T47D (cell line): ENCODE data around the gene RBMS3.

Experiments used
- DNase-seq, 2 experiments: peaks; one replicate each; pipeline versions ENCODE4 v3.0.0 to v3.0.0-alpha.2; 2011 to 2012; ENCODE audit warnings: low read depth in 1 of 2, low spot score in 1 of 2
- JUND ChIP-seq: IDR thresholded peaks from 2 replicates; pipeline ENCODE4 v1.6.1; 2012; ENCODE audit warnings: low read depth
- in situ Hi-C: cut with HindIII; loops from 2 replicates; pipeline ENCODE4 v1.10.0; 2016; ENCODE audit warnings: low sequenced_read_pairs, low pct_unique_long_range_greater_than_20kb

RBMS3 gene

GRCh38 chr3:29281344-29282241 lies 722 bp downstream of the RBMS3 start:
- in situ Hi-C loops = no loop called here
- DNase-seq = no peak
- no peak for TF ChIP-seq JUND

DNA sequence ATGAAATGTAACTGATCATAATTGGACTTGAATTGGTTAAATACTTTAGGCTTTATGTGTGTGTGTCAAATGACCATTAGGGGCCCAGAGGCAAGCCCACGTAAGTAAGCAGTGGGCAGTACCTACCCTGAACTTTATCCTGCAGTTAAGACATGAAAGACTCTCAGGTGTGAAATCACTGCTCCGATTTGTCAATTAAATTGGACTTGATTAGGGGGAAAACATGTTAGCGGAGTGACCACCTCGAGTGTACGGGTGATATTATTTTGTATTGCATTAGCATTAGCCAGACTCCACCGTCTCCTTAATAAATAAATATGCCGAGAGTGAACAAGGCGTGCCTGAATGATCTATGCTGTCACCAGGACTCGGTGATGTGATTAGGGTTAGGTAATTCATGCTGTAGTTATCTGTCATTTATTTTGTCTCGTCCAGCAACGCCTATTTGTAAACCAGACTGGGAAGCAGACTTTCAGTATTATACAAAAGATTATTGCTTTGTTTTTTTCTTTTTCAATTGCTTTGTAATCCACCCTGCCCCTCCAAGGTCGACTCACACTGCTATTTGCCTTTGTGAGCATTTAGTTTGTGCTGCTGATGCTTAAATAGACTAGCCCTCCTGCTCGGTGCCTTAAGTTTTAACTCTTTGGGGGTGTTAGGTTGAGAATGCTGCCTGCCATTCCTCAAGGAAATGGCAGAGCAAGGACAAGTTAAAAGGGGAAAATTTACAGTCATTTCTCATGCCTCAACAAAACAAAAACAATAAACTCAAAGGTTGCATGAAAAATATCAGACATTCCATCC lies 1.8 kb downstream of the RBMS3 start:
- no peak for DNase-seq
- in situ Hi-C loops = no loop called here
- no peak for TF ChIP-seq JUND

GRCh38 chr3:29283231-29284119 lies 2.6 kb downstream of the RBMS3 start:
- in situ Hi-C loops = no loop called here
- no peak for DNase-seq
- TF ChIP-seq JUND = no peak

DNA sequence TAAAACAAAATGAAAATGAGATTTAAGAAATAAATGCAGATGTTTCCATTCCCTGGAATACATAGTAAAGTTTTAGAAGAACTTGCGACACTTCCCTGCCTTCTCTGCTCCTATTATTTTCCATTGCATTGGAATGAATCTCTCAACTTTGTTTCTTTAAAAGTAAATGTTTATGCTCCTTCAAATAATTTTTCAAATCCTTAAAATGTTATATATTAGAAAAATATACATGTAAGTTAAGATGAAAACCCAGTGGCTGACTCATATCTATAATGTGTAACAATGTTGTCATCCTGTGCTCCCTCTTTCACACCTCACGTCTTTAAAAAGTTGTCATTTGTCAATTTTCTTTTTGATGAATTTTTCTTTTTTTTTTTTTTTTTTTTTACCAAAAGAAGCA lies 3.6 kb downstream of the RBMS3 start:
- no peak for DNase-seq
- in situ Hi-C loops = no loop called here
- no peak for TF ChIP-seq JUND

DNA sequence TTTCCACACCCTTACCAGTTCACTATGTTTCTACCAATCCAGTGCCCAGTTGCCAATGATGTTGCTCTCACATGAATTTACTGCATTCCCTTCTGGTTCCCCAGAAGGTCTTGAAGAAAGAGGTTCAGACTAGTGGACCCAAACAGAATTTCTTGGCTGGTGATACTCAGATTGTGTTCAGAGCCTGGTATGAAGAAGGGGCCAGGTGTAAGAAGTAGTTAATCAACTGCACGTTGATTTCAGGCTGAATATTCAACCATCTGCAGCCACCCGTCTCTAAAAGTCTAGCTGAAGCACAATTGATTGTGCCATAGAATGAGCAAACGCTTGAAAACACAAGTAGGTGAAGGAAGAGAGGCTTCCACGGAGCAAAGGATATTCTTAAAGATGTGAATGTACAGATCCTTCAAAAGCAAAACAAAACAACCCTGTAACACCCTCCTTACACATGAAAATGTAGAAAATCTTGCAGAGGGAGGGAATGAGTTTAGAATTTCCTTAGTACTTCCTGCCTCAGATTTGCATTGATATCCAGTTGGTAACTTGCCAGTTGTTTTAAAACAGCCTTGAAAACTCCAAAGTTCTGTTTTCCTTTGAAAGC lies 4.7 kb downstream of the RBMS3 start:
- in situ Hi-C loops = no loop called here
- no peak for TF ChIP-seq JUND
- DNase-seq = no peak

- in situ Hi-C loops = no loop called here
- DNase-seq = no peak
- TF ChIP-seq JUND = no peak
Measured at GRCh38 chr3:29286478-29287240, 5.8 kb downstream of the RBMS3 start.

DNA sequence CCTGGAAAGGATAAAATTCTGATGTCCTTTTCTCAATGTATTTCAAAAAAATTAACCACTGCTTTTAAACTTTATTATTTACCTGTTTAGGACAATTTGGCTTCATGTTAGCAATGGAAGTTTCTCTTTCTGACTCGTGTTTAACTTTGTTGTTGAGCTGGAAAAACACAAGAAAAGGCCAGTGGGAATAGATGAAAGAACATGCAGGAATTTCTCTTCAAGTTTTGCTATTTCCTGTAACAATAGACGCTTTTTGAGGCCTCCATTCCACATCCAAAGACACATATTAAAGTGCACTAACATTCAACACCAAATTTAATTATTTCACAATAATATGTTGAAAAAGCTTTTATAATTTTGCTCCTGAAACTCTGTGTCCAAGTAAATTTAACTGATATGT lies 9.7 kb downstream of the RBMS3 start:
- DNase-seq = no peak
- no peak for TF ChIP-seq JUND
- in situ Hi-C loops = no loop called here

DNA sequence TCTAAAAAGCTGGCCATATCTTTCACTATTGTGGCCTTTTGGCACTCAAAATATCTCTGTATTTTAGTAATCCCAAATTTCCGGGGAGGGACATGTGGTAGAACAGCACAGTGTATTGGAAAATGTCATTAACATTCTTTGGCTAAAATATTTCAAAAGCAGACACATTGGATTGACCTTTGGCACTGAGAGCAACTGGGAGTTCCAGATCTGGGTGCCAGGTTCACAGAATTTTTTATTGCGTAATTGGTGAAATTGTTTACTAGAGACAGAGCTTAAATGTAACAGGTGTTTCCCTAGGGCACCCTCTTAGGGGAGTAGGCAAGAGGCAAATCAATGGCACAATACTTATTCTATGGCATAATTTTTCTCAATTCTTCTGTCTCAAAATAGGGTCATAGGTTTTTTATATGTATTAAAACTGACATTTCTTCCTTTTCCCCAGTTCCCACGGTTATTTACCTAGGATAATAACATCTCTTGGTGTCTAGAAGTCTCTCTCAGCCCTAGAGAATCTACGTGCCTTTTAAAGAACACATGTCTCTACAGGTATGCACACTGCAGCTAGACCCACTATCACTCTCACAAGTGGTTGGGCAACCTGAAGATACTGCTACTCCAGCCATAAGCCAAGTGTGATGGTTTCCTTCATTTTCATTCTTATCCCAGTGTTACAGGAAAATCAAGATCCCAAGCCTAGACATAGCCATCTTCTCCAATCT lies 10.6 kb downstream of the RBMS3 start:
- TF ChIP-seq JUND = no peak
- in situ Hi-C loops = no loop called here
- no peak for DNase-seq

- no peak for DNase-seq
- no peak for TF ChIP-seq JUND
- in situ Hi-C loops = no loop called here
Measured at GRCh38 chr3:29291982-29292363, 11.1 kb downstream of the RBMS3 start.

DNA sequence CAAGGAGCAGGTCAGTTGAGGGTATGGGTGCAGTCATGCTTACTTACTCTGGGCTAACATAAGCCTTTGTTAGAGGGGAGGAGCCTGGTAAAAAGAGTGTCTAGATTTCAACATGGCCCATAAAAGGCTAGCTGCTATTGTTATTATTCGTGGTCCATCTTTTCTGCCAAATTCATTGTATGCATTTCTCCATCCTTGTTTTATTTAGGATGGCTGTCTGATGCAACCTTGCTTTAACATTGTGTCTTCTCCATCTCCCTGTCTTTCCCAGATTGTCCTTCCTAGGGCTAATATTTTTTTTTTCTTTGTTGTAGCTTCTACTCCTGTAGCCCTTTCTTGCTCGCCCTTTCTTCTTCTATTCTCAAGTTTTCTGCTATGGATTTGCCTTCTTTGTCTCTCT lies 12.6 kb downstream of the RBMS3 start:
- no peak for TF ChIP-seq JUND
- in situ Hi-C loops = no loop called here
- no peak for DNase-seq

DNA sequence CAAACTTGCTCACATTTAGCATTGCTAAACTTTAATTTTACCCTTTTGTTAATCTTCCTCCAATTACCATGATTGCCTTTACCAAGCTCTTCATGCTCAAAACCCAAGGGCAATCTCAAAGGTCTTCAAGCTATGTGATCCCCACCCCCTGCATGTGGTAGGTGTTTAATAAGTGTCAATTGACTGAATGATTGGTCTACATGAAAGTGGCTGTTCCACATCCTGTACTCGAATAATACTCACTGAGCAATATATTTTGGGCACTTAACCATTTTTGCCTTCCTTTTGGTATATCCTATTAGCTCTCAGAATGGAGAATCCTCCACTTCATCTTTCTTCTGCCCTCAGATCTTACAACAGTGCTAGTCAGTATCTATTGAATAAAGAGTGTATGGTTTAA lies 17.1 kb downstream of the RBMS3 start:
- TF ChIP-seq JUND = no peak
- in situ Hi-C loops = no loop called here
- DNase-seq = no peak
